Measurements from ENCODE around the gene ATN1.

GRCh38 chr12:6899837-6900519, 27.8 kb upstream of the ATN1 start:
- no peak for TF ChIP-seq BHLHE40 (IDR thresholded peaks at IDR 0.05; ENCODE audit: low read depth, low read length)
- TF ChIP-seq RCOR1 (IDR thresholded peaks at IDR 0.05; ENCODE audit: insufficient replicate concordance, low read length): no peak
- TF ChIP-seq POLR2A (IDR thresholded peaks at IDR 0.05; ENCODE audit: low read depth, low read length): no peak
- no peak for TF ChIP-seq CTCF (conservative IDR thresholded peaks at IDR 0.05; ENCODE audit: low read depth, low read length)
- TF ChIP-seq MAZ (IDR thresholded peaks at IDR 0.05; ENCODE audit: borderline replicate concordance, low read depth, low read length): no peak
- no peak for TF ChIP-seq USF2 (IDR thresholded peaks at IDR 0.05; ENCODE audit: low read depth, low read length)
- no peak for TF ChIP-seq RAD21 (IDR thresholded peaks at IDR 0.05; ENCODE audit: low read length)
- TF ChIP-seq MXI1 (IDR thresholded peaks at IDR 0.05; ENCODE audit: borderline replicate concordance, low read depth, low read length): no peak
- no peak for TF ChIP-seq FOS (IDR thresholded peaks at IDR 0.05; ENCODE audit: low read depth, low read length)

Measured in IMR-90 (cell line).